Pons (tissue), 1 donor: ENCODE measurements around the gene NPLOC4.
"Not testable (repeated sequence)": the region's sequence is repeated elsewhere in the genome, so short reads cannot be mapped to it uniquely, and the experiment has no call there.

Source experiments
- DNase-seq: peaks from one replicate; pipeline ENCODE4 v3.0.0-alpha.2; 2016; ENCODE audit warnings: low spot score

The NPLOC4 gene

DNA sequence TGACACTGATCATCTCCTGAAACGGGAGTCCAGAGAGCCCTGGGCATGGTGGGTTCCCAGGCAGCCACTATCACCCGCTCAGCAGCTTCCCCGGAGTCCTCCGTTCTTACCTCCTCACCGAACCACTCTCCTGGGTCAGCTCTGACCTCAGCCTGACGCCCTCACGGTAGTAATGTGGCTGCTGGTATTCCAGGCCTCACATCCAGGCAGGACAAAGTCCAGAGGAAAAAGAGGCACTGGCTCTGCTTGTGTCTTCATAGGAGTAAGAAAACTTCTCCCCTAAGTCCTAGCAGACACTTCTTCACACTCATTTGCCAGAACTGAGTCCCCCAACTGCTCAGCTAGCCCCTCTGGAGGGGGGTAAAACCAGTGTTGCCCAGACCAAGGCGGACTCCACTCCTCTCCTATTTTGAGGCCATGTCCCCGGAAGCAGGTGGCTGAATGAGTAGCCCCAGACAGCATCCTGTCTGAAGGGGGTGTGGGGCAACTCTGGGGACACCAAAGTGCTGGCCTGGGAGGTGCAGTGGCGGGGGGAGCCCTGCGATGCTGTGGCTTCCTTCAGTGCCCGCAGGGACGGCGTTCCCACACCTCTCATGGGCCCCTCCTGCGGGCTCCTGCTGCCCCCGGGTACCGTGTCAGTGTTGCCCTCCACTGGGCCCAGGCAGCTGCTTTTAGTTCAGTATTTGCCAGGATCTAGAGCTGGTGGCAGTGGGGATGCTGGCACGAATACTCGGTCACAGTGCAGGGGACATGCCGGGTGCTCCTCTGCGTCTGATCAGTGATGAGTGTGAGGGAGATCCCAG lies 103.4 kb downstream of the NPLOC4 start:
- no peak for DNase-seq

DNA sequence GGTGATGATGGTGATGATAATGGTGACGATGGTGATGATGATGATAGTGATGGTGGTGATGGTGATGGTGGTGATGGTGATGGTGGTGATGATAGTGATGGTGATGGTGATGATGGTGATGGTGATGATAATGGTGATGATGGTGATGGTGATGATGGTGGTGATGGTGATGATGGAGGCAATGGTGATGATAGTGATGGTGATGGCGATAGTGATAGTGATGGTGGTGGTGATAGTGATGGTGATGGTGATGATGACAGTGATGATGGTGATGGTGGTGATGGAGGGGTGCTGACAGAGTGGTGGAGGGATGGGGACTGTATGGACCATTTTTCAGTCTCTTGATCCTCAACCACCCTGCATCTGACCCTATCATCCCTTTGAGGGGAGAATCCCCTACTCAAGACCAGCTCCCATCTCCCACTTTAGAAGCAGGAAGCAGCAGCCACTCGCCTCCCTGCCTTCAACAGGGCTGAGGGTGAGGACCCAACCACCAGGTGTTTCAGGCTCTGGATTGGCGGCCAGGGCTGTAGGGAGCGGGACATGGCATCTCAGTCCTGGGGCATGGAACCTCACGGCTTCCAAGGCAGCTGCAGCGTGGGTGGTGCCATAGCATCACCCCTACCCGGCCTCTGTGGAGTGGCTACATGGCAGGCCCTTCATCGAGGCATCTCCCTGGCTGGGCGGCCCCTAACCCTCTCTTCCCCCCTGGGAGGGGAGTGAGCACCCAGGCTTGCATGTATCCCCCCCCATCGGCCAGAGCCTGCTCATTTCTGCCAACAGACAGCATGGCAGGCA lies 104.2 kb downstream of the NPLOC4 start:
- no peak for DNase-seq

DNA sequence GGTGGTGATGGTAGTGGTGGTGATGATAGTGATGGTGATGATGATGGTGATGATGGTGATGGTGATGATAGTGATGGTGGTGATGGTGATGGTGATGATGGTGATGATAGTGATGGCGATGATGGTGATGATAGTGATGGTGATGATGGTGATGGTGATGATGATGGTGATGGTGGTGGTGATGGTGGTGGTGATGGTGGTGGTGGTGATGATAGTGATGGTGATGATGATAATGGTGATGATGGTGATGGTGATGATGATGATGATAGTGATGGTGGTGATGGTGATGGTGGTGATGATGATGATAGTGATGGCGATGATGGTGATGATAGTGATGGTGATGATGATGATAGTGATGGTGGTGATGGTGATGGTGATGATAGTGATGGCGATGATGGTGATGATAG lies 104.9 kb downstream of the NPLOC4 start:
- DNase-seq = not testable (repeated sequence)

DNA sequence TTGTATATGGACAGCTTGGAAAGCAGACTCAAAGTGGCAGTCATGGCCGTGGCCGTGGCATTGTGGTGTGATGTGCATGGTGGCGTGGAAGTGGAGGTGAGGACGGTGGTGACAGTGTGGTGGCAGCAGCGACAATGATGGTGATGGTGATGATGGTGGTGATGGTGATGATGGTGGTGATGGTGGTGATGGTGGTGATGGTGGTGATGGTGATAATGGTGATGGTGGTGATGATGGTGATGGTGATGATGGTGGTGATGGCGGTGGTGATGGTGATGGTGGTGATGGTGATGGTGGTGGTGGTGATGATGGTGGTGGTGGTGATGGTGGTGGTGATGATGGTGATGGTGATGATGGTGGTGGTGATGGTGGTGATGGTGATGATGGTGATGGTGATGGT lies 105.9 kb downstream of the NPLOC4 start:
- DNase-seq = not testable (repeated sequence)

DNA sequence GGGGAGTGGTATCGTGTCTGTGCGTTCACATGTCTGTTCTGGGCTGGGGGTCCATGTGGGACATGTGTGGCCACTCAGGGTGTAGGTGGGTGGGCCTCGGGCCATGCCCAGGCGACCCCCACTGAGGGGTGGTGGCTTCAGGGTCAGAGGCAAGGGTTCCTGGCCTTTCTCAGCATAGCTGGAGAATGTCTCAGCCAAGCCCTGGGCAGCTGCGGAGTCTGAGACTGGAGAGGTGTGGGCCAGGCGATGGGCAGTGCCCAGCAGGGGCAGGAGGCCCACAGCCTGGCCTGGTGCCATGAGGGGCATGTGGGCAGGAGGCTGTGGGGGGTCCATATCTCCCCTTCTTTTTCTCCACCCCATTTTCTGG lies 107.5 kb downstream of the NPLOC4 start:
- no peak for DNase-seq

DNA sequence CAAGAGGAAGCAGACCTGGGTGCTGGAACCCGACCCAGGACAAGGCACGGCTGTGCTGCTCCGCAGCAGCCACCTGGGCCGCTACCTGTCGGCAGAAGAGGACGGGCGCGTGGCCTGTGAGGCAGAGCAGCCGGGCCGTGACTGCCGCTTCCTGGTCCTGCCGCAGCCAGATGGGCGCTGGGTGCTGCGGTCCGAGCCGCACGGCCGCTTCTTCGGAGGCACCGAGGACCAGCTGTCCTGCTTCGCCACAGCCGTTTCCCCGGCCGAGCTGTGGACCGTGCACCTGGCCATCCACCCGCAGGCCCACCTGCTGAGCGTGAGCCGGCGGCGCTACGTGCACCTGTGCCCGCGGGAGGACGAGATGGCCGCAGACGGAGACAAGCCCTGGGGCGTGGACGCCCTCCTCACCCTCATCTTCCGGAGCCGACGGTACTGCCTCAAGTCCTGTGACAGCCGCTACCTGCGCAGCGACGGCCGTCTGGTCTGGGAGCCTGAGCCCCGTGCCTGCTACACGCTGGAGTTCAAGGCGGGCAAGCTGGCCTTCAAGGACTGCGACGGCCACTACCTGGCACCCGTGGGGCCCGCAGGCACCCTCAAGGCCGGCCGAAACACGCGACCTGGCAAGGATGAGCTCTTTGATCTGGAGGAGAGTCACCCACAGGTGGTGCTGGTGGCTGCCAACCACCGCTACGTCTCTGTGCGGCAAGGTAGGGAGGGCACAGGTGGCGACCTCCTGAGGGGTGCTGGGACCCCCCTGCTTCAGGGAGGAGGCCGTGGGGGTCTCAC lies 108.1 kb downstream of the NPLOC4 start:
- no peak for DNase-seq

DNA sequence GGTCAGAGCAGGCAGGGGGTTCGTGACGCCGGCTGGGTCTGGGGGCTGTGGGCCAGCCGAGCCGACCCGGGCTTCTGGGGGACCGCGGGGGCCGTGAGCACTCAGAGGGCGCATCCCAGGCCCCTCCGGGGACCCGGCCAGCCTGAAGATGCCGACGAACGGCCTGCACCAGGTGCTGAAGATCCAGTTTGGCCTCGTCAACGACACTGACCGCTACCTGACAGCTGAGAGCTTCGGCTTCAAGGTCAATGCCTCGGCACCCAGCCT lies 108.6 kb downstream of the NPLOC4 start:
- DNase-seq = no peak

DNA sequence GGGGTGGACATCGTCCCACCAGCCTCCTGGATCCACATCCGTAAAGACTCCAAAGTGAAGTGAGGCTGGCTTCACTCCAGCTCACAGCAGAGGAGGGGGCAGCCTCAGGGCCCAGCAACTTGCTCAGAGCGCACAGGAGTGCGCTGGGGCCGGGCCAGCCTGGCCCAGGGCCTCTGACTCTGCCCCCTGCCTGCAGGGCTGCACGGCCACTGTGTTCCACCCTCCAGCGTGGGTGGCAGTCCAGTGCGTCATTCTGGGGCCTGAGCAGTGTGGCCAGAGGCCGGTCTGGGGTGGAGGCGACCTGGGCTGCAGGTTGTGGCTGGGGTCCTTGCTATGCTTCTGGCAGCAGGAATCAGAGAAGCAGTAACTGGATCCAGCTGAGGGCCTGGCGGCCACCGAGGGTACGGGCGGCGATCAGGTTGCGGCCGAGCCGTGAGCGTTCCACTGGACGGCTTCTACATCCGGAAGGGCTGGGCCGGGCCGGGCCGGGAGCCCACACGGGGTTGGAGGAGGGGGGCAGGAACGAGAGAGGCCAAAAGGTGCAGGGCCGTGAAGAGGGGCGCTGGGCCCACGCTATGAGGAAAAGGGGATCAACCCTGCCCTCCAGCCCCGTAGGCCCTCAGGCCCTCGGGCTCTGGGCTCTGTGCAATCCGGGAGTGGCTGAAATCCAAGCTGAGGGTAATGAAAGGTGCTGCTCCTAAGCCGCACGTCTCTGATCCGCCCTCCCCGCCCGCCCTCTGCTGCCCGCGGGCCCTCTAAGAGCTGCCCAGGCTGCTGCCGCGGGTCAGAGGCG lies 109.1 kb downstream of the NPLOC4 start, which contains the start of gene FSCN2:
TSS of gene FSCN2 (plus strand) at position 787 of the 793 bp plus-strand sequence. CDS start 155 bp downstream, outside the sequence.
- no peak for DNase-seq

DNA sequence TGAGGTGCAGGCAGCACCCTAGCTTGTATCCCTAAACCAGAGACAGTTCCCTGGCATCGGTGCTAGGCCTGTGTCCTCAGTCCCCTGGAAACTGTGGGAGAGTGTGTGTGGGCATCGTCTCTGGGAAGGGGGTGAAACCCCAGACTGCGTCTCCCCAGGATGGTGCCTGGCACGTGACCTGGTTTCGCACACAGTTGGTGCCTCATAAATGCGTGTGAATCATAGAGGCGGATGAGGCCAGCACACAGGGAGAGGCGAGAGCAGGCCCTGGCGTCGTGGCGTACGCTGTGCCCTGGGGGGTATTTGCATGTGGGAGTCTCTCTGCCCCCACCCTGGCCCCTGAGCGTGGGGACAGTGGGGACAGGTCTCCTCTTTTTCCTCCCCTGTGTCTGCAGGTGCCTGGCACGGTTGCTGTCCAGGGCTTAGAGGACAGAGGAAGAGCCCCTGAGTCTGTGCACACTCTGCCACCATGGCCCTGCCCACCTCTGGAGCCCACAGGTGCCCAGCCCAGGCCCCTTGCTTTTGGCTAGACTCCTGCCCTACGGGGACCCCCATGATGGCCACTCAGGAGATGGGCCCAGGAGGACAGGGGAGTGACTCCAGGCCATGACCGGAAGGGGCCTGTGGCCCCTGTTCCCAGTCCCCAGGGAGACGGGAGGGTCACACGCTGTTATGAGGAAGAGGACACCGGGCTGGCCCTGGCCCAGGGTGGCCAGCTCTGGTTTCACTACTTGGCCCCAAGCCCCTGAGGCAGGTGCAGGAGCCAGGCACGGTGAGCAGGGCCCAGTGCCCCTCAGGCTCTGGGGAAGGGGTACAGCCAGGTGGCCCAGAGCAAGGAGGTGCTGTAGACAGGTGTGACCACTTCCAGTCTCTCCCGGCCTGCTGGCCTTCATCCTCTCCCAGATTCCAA lies 110.0 kb downstream of the NPLOC4 start:
- DNase-seq = no peak

DNA sequence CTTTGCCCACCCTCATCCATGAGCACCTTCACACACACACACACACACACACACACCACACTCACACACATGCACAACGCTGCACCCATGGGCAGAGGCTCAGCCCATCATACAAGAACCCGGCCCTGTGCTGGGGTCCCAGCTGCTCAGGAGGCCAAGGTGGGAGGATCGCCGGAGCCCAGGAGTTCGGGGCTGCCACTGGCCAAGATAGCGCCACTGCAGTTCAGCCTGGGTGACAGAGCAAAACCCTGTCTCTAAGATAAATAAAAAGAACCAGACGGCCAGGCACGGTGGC lies 112.1 kb downstream of the NPLOC4 start:
- DNase-seq = no peak

DNA sequence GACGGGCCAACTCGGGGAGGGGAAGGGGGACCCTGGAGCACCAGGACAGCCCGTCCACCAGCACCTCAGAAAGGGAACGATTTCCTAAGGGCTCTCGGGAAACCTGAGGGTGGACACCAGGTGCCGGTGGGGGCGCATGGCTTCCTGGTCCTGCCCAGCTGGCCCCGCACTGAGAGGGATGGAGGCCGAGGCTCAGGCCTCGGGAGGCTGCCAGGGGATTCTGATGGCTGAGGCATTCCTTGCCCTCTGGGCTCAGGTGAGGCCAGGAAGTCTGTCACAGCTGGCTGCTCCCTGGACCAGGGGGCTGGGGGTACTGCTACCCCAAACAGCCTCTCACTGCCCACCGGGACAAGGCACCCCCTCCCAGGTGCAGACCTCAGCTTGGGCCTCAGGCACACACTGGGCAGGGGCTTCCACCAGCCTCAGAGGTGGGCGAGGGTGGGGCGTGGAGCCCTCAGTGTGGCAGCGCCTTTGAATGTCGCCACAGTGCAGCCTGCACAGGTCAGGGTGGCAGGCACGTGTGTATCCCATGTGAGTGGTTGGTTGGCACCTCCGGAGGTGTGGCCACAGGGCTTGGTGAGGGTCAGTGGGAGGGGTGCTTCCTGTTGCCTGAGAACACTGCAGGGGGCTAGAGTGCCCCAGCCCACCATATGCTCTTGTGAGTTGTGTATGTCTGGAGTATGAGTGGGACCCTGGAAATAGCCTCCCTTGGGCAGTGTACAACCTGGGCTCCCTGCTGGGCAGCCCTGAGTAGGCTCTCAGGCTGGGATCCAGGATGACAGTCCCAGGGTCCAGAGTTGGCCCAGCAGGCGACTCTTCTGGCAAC lies 112.7 kb downstream of the NPLOC4 start:
- DNase-seq = no peak

DNA sequence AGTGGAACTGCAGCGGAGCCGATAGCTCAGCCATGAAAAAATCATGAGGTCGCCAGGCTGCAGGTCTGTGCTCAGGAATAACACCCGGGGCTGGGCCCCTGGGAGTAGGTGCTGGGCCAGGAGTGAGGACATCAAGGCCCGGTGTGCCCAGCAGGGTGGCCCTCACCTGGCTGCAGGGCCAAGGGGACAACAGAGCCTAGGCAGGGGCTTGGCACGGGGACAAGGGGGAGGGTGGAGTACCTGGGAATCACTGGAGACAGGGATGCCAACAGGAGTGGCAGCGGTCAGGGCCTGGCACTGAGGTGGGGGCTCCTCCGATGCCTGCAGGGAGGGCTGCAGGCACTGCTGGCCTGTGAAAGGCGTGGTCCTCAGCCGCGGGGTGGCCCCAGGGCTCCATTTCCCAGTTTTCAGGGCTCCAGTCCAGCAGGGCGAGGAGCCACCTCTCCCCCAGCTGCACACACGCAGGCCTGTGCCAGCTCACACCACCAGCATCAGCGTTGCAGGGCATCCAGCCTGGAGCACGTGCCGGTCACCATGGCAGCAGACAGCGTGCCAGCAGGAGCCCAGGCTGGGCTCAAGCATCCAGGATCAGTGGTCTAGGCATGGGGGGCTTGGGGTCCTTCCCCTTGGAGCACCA lies 113.4 kb downstream of the NPLOC4 start:
- no peak for DNase-seq

DNA sequence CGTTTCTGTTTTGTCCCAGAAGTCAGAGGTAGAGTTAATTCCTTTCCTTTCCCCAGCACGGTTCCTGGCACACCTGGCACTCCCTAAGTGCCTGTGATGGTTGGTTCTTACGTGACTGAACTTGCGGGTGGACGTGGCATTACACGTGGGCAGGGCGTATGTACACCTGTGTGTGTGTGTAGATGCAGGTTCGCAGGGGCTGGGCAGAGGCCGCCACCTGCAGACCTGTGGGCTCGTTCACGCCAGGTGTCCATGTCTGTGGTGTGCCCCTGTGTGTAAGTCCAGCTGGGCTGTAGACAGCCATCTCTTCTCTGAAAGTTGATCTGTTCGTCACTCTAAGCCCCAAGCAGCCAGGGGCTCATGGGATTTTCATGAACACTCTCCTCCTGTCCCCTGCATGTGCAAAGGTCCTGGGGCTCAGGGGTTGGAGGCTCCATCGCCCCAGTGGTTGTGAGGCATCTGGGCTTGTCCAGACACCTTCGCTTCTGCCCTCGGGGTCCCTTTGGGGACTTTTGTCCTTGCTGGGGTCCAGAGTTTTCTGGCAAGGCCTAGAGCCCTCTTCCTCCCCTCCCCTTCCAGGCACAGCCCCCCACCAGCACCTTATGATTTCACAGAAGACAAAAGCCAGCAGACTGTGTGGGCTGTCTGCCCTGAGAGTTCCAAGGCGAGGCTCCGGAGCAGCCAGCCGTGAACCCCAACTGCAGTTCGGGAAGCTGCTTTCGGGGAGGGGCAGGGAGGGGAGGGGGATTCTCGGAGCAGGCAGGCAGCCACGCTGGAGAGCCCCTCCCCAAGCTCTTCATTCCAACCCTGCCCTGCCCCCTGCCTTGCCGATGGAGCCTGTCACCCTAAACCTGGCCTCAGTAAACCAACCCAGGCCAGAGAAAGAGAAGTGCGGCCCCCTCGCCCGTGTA lies 114.2 kb downstream of the NPLOC4 start:
- no peak for DNase-seq

DNA sequence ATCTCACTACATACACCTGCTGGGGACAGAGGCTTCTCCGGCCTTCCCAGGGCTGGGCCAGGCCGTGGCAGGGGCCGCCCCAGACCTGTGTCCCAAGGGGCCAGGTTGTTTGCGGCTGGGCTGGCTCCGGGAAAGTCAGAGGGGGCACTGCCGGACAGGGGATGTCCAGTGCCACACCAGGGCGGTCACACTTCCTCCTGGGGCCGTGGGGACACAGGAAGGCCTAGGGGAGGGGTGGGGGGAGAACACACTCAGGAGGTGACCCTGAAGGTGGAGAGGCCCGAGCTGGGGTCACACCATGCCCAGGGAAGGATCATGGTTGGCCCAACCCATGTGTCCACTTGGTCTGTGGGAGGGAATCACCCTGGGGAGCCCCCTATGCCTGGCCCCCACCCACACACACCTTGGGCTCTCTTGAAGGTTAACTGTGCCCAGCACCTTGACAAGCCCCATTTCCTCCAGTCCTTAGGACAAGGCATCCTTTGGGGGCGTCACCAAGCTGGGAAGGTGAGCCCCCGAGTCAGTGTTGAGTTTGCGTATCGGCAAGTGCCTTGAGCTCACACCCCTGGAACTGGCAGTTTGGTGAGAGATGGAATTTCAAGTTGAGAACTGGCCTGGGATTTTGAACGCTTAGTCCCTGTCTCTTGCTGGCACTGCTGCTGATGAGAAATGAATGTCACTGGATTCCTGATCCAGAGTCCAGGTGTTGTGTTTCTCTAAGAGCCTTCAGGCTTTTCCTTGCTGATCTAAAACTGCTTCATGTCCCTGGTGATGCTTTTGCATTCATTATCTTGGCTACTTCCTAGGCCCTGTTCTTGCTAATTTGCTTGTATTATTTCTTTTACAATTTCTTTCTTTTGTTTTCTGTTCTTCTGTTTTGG lies 116.7 kb downstream of the NPLOC4 start:
- no peak for DNase-seq

DNA sequence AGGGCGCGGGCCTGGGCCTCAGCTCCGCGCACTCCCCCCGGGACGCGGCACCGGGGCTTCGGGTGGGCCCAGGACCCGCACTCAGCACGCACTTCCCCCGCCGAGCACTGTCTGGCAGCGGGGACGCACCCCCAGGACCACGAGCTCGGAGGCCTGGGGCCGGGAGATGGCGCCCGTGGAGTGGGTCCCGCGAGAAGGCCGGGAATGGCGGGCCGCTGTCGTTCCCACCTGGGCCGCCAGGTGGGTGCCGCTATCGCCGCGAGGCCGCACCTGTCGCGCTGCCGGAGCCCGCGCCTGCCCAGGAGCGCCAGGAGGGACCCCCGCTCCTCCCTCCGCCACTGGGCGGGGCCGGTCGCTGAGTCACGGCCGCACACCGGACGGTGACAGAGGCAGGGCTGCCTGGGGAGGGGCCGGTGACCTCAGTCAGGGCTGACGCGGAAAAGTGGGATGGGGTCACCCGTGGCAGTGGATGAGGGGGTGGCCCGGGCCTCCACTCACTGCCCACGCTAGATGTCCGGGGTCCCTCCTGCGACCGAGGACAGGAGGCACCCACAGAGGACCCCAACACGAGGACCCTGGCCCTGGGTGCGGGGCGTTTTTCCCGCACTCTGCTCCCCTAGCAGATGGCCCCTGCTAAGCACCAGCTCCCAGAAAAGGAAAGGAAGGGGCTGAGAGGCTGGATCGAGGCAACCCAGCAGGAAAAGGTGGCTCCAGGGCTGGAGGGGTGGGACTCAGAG lies 117.5 kb downstream of the NPLOC4 start:
- DNase-seq = no peak

DNA sequence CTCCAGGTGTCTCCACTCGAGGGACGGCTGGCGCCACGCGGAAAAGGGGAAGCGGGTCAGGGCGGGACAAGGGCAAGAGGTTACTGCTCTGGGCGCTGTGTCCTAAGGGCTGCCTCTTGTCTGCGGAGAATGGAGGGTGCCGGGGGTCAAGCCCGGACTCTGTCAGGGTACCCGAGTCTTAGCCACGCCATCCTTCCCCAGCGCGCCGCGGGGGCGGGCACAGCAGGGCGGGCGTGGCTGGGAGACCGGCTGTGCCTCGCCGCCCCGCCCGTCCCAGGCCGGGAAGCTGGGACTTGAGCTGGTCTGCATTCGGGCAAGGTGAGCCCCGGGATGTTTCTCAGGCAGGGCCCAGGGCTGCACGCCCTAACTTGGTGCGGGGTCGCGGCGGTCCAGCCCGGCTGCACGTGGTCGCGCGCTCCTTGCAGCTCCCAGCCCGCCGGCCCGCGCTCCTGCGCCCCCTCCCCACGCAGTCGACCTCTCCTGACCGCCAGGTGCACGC lies 118.1 kb downstream of the NPLOC4 start:
- no peak for DNase-seq
